Dedifferentiated amniotic fluid mesenchymal stem cell (primary cell): ENCODE results near the gene CFP.
A peak's percentile ranks its signal among the peaks of the same experiment; 100 is the strongest.

Source experiments
- DNase-seq: peaks from one replicate; pipeline ENCODE4 v3.0.0-alpha.2; 2016; ENCODE audit errors: extremely low spot score

CFP gene

GRCh38 chrX:47637546-47638195 is 7.9 kb upstream of the CFP start:
- DNase-seq = no peak

- no peak for DNase-seq
Observed at GRCh38 chrX:47634871-47635575, 5.3 kb upstream of the CFP start.

GRCh38 chrX:47633689-47634590 is 4.2 kb upstream of the CFP start:
- DNase-seq = no peak

GRCh38 chrX:47632666-47633065 is 2.9 kb upstream of the CFP start:
- DNase-seq = no peak

- DNase-seq = no peak
Observed at GRCh38 chrX:47631676-47632075, 1.9 kb upstream of the CFP start.

- DNase-seq = no peak
Observed at GRCh38 chrX:47628982-47629381, 748 bp downstream of the CFP start.

- no peak for DNase-seq
Observed at GRCh38 chrX:47625365-47625764, 4.4 kb downstream of the CFP start.

GRCh38 chrX:47623540-47624027 is 6.1 kb downstream of the CFP start:
- DNase-seq = peak; percentile 31

- no peak for DNase-seq
Observed at GRCh38 chrX:47621851-47622250, 7.9 kb downstream of the CFP start.

GRCh38 chrX:47620303-47620685 is 9.4 kb downstream of the CFP start:
- DNase-seq = no peak

GRCh38 chrX:47619486-47620302 is 10.0 kb downstream of the CFP start, which contains the start of gene SYN1:
Gene SYN1 (minus strand): TSS chrX:47619857. CDS start chrX:47619728, 129 bp downstream.
- no peak for DNase-seq

- no peak for DNase-seq
Observed at GRCh38 chrX:47618923-47619485, 10.7 kb downstream of the CFP start.

- DNase-seq = no peak
Observed at GRCh38 chrX:47614618-47615017, 15.1 kb downstream of the CFP start.

GRCh38 chrX:47613082-47613481 is 16.6 kb downstream of the CFP start:
- no peak for DNase-seq

GRCh38 chrX:47612418-47612817 is 17.3 kb downstream of the CFP start:
- DNase-seq = no peak

GRCh38 chrX:47611926-47612325 is 17.8 kb downstream of the CFP start:
- DNase-seq = no peak

- no peak for DNase-seq
Observed at GRCh38 chrX:47611489-47611888, 18.2 kb downstream of the CFP start.

- no peak for DNase-seq
Observed at GRCh38 chrX:47610511-47610910, 19.2 kb downstream of the CFP start.

GRCh38 chrX:47608130-47608810 is 21.5 kb downstream of the CFP start:
- no peak for DNase-seq

GRCh38 chrX:47607091-47607490 is 22.6 kb downstream of the CFP start:
- no peak for DNase-seq

- no peak for DNase-seq
Observed at GRCh38 chrX:47605024-47605423, 24.7 kb downstream of the CFP start.
